WTC11 (cell line): ENCODE measurements around the gene TEX35.

Experiments used
- AR ChIP-seq: fragments of 250-450 bp; sonication (Bioruptor Pico); IDR thresholded peaks from 2 replicates; pipeline ENCODE4 v1.9.0; 2021; ENCODE audit warnings: mild to moderate bottlenecking
- ARID4B ChIP-seq: sonication (generic); formaldehyde crosslinking; IDR thresholded peaks from 2 replicates; pipeline ENCODE4 v1.8.0; 2023; ENCODE audit warnings: missing genetic modification reagents, mild to moderate bottlenecking, borderline replicate concordance
- CREB1 ChIP-seq: sonication (generic); formaldehyde crosslinking; IDR thresholded peaks from 2 replicates; pipeline ENCODE4 v1.8.0; 2023; ENCODE audit warnings: mild to moderate bottlenecking, missing genetic modification reagents
- CTCF ChIP-seq: fragments of 200-600 bp; IDR thresholded peaks from 2 replicates; pipeline ENCODE4 v1.8.0; 2022; ENCODE audit warnings: antibody characterized with exemption
- FOXP1 ChIP-seq: sonication (generic); formaldehyde crosslinking; IDR thresholded peaks from 2 replicates; pipeline ENCODE4 v1.8.0; 2022; ENCODE audit warnings: missing genetic modification reagents, mild to moderate bottlenecking, moderate library complexity, borderline replicate concordance
- GABPB1 ChIP-seq: sonication (generic); formaldehyde crosslinking; IDR thresholded peaks from 2 replicates; pipeline ENCODE4 v1.8.1; 2023; ENCODE audit warnings: mild to moderate bottlenecking, missing genetic modification reagents
- STAT6 ChIP-seq: sonication (generic); formaldehyde crosslinking; conservative IDR thresholded peaks from 2 replicates; pipeline ENCODE4 v1.8.1; 2023; ENCODE audit warnings: mild to moderate bottlenecking, low read depth, missing genetic modification reagents, moderate library complexity
- USF2 ChIP-seq: sonication (generic); formaldehyde crosslinking; IDR thresholded peaks from 2 replicates; pipeline ENCODE4 v1.8.1; 2023; ENCODE audit warnings: mild to moderate bottlenecking, missing genetic modification reagents, moderate library complexity

GRCh38 chr1:178564086-178564782 lies 51.3 kb downstream of the TEX35 start:
- TF ChIP-seq CTCF (no peak), ARID4B (CRISPR knock-in tag) (no peak), USF2 (no peak), GABPB1 (CRISPR knock-in tag) (no peak), CREB1 (no peak), STAT6 (CRISPR knock-in tag) (no peak), FOXP1 (CRISPR knock-in tag) (no peak), AR (CRISPR knock-in tag) (no peak)
